HG03064 (cell line): ENCODE data around the gene STMN3.

Experiments used
- ATAC-seq: cut with Tn5 transposase; IDR thresholded peaks from one replicate; pipeline ENCODE4 v1.9.1; 2021; ENCODE audit warnings: low read depth; ENCODE audit not compliant: unreplicated experiment

Gene STMN3

GRCh38 chr20:63692436-63693082 lies 39.3 kb upstream of the STMN3 start:
- ATAC-seq, result no peak

GRCh38 chr20:63691711-63692435 lies 38.6 kb upstream of the STMN3 start:
- no peak for ATAC-seq

DNA sequence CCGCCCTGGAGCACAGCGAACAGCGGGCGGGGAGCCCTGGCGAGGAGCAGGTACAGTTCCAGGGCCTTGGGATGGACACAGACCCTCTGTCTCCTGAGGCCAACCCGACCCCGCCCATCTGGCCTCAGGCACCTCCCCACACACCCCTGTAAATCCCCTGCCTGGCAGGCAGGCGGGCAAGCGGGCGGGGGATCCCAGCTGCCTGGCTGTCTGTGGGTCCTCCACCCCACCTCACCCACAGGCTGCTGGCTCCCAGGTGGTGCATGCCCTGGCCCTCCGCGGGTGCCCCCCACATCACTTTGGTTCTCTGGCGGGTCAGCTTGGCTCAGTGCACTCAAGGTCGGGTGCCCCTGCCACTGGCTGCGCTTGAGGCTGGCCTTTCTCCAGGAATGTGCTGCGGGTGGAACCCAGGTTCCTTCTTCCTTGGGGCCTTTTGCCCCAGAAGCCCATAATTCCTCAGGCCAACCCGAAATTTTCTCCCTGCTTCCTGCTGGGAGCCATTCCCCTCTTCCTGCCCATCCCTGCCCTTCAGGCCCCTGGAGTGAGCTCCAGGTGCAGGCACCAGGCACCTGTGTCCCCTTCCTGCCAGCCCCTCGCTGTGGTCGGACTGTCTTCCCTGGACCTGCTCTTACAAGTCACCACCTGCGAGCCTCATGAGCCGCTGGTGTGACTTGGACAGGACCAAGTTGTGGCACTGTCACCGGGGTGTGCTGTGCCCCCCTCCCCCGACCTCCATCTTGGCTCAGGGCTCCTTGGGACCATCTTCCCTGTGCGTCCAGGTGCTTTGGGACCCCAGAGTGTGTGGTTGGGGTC lies 37.9 kb upstream of the STMN3 start:
- ATAC-seq, result no peak

DNA sequence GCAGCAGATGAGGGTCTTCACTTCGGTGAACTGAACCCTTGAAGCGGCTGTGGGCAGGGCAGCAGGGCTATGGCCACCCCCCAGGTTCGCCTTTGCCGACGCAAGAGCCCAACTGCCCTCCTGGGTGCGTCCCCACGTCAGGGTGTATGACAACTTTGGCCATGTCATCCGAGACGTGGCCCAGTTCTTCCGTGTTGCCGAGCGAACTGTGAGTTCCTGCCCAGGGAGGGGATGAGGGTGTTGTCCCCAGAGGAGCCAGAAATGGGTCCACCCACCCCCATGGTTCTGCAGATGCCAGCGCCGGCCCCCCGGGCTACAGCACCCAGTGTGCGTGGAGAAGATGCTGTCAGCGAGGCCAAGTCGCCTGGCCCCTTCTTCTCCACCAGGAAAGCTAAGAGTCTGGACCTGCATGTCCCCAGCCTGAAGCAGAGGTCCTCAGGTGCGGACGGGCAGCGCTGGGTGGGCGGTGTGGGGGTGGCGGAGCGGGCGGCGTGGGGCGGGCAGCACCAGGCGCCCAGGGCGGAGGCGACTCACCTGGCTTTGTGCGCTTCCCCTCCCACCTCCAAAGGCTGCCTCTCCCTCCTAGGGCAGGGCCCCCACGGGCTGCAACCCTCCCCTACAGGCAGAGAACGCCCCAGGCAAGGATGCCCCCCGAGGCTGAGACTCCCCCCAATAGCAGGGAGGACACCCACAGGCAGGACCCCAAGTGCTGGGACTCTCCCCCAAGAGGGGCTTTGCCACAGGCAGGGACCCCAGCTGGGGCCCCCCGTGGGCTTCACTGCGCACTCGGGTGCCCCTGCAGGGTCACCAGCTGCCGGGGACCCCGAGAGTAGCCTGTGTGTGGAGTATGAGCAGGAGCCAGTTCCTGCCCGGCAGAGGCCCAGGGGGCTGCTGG lies 37.0 kb upstream of the STMN3 start:
- ATAC-seq, result no peak

- ATAC-seq, result no peak
Measured at GRCh38 chr20:63689046-63690002, 36.1 kb upstream of the STMN3 start.

GRCh38 chr20:63688228-63689045 lies 35.2 kb upstream of the STMN3 start:
- no peak for ATAC-seq

- no peak for ATAC-seq
Measured at GRCh38 chr20:63687419-63688178, 34.4 kb upstream of the STMN3 start.

- no peak for ATAC-seq
Measured at GRCh38 chr20:63686492-63687321, 33.5 kb upstream of the STMN3 start.

GRCh38 chr20:63686094-63686491 lies 32.9 kb upstream of the STMN3 start:
- no peak for ATAC-seq

DNA sequence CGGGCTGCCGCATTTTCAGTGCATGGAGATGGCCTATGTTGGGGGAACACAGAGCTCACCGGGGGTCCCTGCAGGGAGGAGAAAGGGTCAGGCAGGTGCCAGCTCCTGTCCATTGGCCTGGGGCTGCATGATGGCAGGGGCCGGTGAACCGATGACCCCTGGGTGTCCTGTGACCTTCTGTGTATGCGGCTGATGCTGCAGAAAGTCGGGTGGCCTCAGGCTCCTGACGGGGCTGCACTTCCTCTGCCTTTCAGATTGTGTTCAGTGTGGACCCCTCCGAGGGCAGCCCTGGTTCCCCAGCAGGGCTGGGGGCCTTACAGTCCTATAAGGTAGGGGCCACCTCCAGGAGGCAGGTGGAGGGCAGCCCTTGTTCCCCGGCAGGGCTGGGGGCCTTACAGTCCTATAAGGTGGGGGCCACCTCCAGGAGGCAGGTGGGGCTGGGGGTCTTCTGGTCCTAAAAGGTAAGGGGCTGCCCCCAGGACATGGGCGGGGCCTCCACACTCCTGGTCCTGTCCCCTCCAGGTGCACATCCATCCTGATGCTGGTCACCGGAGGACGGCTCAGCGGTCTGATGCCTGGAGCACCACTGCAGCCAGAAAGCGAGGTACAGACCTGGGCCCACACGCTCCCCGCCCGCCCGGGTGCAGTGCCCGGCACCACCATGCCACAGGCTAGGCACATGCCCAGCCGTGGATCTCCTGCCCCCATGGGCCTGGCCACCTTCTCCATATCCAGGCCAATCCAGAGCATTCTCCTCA lies 32.2 kb upstream of the STMN3 start:
- ATAC-seq, result no peak

DNA sequence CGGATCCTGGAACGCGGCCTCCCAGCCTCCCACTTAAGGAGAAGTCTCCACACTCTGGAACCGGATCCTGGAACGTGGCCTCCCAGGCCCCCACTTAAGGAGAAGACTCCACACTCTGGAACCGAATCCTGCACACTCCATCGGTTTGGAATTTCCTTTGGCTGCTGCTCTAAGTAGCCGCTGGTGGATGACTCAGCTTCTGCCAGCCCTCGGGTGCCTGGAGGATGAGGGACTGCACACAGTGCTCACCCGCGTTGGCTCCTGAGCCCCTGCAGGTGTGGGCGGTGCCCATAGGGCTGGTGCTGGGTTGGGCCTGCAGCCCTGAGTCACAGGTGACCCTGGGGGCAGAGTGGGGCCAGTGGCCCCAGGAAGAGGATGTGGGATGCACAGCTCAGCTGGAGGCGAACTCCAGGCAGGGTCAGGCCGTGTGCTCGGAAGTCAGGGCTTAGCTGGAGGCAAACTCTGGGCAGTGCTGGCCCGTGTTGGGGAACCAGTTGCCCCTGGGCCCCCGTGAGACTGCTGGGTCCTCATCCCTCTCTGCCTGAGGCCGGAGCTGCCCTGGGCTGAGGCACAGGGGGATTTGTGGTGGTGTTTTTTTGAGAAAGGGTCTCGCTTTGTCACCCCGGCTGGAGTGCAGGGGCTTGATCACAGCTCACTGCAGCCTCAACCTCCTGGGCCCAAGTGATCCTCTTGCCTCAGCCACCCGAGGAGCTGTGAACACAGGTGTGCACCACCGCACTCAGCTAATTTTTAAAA lies 29.3 kb upstream of the STMN3 start:
- ATAC-seq, result no peak

DNA sequence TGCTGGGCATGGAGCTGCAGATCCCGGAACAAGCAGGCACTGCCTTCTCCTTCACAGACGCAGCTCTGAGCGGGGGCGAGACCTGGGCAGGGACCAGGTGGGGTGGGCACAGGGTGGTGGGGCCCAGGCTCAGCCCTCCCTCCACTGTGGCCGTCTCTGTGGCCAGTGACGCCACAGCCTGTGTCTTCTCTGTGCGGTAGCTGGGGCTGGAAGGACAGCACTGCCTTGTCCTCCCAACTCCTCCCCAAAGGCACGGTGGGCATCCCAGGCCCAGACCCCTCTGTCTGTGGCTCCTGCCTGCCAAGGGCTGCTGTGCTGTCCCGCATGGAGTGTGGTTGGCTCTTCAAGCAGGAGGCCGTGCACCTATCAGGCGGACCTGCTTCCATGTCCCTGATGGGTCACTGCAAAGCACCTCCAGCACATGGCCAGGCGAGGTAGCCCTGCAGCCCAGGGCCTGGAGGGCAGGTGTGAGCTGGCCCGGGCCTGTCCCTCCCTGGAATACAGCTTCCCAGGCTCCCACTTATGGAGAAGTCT lies 28.5 kb upstream of the STMN3 start:
- ATAC-seq, result no peak

- ATAC-seq, result no peak
Measured at GRCh38 chr20:63680857-63681608, 27.8 kb upstream of the STMN3 start.

DNA sequence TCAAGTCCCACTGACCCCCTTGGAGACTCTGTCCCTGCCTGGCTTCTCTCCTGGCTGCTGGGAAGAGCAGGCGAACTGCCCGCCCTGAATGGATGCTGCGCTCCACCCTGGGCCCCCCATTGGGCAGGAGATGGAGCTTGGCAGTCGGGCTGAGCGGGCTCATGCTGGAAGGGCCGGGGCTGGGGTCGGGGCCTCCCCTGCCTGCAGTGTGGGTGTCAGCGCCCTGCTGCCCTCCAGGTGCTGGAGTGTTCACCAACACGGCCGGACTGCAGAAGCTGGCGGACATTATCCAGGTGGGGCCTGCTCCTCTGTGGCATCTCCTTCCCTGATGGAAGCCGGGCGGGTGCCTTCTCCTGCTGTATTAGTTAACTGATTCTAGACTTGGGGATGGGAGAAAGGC lies 27.2 kb upstream of the STMN3 start:
- ATAC-seq, result no peak
